CD4-positive, alpha-beta T cell treated with Interleukin-2 at 100 ng/mL for 4 hours (primary cell): Measurements from ENCODE around the gene DOCK10.

Experiments used
- DNase-seq: peaks from one replicate; pipeline ENCODE4 v3.0.0-alpha.2; 2020; ENCODE audit warnings: low spot score

Gene DOCK10

DNA sequence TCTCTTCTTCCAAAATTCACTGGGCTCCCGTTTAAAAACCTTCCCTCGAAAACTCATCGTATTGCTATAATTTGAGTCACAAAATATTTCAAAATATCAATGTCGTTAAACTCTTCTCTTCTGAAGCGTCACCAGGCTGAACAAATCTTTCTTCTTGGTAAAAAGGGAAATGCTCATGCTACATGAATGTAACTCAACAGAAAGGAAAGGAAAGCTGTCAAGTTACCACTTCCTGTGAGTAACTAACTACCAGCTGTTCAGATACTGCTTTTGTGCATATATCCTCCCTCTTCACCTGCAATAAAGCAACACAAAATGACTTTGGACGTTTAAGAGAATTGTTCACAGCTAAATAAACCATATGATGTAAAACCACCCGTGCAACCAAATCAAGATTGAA is 95.4 kb downstream of the DOCK10 start:
- peak; percentile 79 for DNase-seq

DNA sequence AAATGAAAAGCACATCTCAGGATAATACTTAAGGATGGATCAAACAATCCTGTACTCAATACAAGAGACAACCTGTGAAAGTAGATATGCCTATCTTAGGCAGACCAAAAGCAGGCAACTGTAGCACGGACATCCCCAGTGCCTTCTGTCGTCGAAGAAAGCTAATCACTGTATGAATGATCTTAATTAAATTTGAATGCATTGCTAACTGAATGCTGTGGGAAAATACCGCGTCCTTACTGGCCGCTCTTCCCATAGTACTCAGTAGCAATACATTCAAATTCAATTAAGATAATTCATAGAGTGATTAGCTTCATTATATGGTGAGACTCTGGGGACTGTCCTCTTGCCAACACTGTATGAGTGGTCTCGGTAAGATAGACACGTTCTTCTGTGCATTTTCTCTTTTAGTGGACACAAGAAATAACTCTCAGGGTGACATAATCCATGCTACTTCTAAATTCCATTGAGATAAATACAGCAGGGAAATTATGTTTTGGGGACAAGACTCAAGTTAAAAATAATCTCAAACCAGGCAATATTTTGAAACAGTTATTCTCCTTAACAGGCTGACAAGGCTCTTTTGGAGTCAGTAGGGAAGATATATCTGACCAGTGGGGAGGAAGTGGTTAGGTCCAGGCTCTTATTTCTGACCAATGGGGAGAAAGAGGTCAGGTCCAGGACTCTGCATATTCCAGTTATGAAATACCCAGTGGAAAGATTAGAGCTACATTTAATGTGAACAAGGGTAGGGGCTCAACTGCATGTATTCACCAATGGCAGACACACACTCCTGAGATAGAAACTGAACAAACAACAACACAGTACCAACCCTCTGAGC is 97.3 kb downstream of the DOCK10 start:
- DNase-seq, result no peak

DNA sequence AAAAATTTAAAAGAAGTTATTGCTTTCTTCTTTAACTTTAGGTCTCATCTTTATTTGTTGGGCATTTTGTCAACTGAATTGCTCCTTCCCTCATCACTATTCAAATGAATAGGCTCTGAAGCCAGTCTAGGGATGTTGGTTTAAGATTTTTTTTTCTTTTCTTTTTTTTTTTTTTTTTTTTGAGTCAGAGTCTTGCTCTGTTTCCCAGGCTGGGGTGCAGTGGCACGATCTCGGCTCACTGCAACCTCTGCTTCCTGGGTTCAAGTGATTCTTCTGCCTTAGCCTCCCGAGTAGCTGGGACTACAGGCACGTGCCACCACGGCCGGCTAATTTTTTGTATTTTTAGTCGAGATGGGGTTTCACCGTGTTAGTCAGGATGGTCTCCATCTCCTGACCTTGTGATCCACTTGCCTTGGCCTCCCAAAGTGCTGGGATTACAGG is 98.6 kb downstream of the DOCK10 start:
- peak; percentile 44 for DNase-seq

DNA sequence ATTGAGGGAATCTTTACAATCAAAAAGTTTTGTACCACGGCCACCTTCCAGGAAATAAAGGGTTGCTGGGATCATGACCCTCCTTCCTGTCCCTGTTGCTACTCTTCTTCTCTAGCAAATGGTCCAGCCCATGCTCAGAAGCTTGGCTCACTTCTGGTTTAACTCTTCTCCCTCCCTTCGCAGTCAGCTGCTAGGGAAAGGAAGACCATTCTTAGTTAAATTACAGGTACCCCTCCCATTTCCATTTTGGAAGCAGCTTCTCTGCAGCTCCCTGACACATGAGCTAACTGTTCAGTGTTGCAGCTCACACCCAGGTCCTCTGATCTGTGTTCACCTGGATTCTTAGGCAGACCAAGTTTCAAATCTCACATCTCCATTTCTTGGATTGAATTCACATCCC is 100.3 kb downstream of the DOCK10 start:
- DNase-seq, result no peak

DNA sequence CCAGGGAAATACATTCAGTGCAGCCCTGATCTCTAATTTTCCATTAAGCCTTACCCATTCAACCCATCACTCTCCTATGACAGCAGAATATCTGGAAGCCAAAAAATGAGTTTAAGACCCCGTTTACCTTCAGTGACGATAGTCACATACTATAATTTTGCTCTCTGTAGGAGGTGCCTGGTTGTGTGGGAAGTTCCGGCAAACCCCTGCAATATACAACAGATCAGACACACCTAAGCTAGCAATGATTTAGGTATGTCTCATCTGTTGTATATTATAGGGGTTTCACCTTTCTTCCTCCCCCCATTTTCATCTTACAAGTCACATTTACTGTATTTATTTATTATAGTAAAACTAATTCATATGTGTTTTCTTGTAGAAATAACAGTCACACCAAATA is 101.7 kb downstream of the DOCK10 start:
- DNase-seq, result no peak

DNA sequence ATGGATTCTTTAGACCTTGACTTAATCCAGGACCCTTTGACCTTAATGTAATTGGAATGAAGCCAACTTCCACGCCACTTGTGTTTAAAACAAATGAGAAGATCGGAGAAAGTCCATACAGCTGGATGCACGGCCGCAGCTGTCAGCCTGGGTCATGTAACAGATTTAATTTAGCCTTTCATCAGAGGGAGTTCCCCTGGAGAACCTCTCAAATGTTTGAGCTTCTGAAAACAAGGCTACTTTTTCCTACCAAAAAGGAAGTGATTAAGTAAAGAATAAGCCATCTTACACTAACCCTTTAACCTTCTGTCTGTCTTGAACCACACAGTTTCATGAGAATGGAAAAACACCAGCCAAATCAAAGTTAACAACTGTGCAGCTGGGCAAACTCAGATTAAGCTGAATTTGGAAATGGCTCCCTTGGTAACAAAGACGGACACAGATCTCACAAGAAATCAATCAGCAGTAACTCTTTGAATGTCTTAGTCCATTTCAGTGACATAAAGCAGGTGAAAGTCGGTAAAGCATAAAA is 103.6 kb downstream of the DOCK10 start:
- DNase-seq, result peak; percentile 49

DNA sequence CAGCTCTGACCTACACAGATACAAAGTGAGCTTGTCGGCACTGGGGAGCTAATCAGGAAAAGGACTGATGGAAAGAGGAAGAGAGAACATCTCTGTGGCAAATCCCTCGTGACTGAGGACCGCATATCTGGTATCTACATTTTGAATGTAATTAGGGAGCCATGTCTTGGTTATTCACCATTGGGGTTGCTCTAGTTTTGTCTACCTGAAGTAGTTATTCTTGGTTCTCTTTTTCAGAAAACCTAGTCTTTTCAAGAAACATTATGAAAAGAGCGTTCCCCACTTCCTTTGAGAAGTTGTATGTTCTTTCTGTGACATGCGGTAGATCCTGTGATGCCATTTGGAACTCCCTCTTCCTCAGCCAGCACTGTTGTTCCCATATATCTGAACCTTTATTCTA is 104.4 kb downstream of the DOCK10 start:
- no peak for DNase-seq

DNA sequence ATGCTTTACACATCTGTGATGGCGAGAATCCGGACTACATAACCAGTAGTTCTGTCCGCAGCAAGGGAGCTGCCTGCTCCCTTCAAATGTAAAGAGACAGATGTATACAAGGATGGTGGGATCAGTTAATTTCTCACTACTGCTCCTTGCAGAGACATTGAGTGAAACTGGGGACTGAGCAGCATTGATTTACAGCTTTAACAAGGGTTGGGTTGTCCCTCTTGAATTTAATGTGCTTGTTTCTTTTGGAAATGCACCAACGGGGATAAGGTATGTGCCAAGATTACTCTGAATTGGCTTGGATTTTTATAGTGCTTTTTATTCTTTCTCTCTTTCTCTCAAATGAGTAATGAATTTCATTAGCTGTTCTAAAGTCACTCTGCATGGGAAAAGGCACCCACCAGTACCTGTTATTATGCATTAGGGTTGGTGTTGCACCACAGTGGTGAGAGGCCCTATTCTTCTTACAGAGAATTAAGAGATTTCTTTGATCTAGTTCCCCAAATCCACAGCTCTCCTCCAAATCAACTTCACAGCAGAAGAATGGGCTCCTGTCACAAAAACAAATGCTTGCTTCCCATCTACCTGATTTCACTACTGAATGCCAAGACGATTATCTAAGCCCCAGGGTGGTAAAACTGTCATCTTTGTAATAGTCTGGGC is 107.6 kb downstream of the DOCK10 start:
- DNase-seq, result no peak

DNA sequence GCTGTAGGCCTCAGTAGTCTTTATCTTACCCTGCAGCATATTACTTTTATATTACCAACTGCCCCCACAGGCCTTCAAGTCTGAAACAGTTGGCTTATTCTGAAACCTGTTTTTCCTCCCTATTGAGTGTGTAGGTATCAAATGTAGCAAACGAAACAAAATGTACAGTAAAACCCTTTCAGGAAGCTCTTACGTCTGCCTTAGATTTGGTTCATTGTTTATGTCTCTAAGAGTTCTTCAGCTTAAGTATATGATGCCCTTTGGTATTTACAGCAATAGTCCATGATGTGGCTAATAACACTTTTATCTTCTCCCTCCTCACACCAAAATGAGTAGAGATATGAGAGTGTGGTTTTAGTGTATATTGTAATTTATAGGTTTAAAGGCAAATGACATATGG is 108.8 kb downstream of the DOCK10 start:
- DNase-seq, result no peak

DNA sequence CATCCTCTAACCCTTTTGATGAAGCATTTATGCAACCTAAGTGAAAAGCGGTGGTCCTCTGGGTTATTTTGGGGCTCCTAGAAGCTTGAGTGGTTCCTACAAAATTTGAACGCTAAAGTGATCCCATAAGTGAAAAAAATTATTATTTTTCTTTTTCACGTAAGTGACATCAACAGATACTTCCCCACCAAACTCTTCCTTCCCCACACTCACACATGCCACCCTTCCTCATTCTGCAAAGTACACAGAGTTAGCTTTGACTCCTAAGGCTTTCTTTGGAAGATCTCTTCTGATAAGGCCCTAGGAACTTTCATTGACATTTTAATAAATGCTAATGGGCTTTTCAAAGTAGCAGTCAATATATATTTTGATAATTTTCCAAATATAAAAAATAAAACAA is 109.7 kb downstream of the DOCK10 start:
- no peak for DNase-seq

DNA sequence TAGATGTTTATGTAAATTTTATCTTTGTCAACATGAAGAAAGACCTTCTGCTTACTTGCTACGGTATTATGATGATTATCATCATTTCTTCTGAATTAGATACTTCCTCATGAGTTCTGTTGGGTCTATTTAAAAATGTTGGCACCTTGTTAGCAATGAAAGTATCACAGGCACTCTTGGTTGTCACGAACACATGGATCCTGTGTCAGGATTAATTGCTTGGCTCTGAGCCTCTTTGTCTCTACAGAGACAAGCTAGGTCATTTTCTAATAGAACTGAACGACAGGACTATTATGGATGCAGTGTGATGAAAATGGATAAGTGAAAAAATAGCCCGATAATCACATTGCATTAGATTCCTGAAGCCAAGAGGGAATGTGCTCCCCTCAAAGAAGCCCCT is 110.3 kb downstream of the DOCK10 start:
- DNase-seq, result no peak

DNA sequence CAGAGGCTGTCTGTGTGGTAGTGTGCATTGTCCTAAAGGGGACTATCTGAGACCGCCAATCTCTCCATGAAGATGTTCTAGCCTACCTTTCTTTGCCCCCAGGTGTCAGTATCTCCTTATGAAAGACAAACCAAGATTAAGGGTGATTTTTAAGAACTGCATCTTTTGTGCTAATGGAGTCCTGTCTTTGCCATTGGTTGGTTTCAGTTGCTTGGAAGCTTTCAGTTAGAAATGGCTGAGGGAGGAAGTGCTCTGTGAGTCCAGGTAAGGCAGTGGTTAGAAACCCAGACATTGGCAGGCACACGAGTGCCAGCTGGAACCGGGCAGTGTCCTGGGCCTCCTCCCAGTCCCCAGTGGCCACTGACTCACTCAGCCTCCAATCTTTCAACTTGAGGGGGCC is 111.3 kb downstream of the DOCK10 start:
- DNase-seq, result peak; percentile 46

DNA sequence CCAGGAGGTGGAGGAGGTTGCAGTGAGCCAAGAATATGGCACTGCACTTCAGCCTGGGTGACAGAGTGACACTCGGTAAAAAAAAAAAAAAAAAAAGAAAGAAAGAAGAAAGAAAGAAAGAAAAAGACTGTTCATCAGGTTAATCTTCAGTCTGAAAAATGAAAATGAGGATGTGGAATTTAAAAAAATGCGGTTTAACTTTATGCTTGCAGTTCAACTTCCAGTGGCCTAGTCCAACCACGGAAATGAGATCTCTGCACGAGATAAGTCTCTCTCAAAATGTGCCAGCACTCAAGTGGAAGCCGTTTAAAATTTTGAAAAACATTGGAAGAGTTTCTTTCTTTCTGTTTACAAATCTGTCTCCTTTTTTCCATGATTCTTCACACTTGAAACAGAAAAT is 112.1 kb downstream of the DOCK10 start:
- peak; percentile 59 for DNase-seq

DNA sequence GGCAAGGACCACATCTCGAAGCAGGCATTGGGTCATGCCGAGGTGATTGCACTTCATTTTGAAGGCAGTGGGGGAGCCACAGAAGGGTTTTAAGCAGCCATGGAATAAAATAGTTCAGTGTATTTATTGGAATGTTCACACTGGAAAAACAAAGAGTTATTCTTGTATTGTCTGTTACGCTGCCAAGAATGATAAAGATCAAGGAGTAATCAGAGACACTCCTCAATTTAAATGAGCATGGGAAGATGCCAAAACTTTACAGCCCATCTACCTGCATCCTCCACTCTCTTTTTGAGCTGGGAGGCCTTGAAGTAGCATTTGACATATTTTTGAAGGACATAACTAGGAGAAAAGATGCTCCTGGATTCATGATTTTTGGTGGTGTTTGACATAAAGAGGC is 112.8 kb downstream of the DOCK10 start:
- no peak for DNase-seq

DNA sequence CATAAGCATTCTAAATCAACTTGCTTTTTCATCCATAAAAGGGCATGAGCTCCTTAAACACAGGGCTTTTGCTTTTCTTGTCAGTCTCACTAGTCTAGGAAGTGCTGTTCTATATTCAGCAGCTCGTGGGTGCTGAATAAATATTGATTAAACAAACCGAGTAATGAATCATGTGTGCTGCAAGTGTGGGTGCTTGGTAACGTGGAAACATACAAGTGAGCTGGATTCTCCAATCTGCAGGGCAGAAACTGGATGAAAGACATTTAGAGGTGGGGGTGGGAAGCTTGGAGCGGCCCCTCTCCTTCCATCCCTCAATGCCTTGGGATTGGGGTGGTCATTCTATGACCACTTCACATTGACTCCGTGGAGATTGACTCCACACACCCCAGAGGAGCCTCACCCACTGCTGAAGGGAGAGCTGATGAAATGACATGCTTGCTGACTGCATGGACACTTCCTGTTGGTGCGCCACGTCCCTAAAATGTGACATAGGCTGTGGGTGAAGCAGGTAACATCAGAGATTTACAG is 114.6 kb downstream of the DOCK10 start:
- DNase-seq, result peak; percentile 87

DNA sequence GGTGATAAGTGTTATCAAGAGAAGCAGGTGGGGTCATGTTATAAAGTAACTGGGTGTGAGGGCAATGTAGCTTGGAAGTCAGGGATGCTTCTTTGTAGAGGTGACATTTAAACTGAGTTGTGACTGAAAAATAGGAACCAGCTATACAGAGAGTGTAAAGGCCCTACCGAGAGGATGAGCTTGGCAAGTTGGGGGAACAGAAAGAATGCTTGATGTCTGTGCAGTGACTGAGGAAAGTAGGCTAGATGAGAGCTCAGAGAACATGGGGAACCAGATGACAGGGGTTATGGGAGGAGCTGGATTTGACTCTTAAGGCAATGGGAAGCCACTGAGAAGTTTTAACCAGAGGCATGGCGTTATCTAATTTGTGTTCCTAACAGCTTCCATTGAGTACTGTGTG is 115.3 kb downstream of the DOCK10 start:
- no peak for DNase-seq

DNA sequence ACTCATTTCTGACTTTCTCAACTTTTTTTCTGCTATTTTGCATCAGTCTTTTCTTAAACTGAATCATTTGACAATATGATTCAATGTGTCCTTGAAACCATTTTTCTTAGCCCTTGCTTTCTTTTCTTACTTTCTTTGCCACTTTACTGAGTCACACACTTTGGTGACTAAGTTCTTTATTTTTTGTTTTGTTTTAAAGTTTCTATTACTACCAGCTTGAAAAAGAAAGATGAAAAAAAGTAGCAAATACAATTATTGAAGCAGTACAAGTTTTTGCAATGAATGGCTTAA is 116.5 kb downstream of the DOCK10 start:
- DNase-seq, result peak; percentile 70

DNA sequence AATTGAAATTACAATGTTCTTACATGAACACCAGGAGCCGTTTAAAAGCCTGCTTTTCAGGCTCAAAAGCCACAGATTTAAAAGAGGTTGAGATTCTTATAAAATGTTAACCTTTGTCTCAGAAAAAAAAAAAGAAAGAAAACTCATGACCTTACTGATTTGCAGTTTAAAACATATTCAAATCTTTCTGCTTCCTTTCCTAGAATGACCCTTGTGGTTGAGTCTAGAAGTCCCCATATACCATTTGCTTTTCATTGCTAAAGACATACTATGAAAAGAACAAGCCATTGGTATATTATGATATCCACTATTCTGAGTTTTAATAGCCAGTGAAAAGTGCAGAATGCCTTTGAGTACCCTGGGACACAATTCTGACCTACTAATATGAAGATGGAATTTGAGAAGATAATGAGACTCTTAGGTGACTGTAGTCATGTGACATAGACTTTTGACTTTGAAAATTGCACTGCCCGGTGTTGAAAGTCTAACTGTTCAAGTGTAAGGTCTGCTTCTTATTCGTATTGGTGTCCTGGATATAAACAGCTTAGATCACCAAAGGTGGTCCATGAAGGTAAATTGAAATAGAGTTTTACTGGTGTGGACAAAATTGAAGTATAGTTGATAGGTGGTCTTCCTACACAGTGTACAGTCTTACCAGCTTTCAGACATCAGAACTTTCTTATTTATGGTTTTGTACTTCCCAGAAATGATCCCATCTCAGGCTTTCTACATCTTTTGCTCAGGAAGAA is 117.0 kb downstream of the DOCK10 start:
- peak; percentile 53 for DNase-seq

DNA sequence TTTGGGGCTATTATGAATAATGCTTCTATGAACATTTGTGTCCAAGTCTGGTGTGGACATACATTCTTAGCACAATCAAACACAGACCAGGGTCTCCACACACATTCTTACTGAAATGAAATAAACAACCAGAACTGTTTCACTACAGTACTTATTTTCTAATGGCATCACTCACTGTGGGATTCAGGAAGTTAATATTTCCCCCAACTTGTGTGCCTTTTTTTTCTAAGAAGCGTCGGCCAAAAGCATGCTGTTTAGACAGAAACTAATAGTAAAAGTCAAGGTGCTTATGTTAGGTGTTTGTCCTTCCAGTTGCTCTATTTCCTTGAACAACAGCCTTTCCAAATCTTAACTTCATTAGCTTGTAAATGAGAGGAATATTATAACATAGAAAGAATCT is 117.6 kb downstream of the DOCK10 start:
- no peak for DNase-seq

DNA sequence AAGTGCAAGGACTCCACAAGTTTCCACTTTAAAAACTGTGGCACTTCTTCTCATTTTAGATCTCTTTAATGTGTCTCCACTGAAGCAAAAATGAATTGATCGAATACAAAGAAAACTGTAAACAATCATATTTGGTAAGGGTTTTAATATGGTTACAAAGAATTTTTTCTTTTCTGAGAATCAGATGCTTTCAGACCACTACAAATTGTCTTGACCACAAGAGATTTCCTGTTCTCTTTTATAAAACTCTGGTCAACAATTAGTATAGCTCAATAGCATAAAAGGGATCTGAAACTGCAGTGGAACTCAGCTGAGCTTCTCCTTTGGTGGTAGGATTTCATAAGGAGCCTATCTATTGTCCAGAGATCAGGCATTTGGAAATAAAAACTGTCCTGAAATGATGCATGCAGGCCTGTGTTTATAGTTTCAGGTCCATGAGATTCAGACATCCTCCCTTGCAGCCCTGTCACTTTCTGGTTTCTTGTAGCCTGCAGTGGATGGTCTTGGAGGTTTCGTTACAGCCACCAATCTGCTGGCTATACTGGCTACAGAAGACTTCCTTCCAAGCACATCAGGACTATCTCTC is 120.0 kb downstream of the DOCK10 start:
- peak; percentile 38 for DNase-seq

DNA sequence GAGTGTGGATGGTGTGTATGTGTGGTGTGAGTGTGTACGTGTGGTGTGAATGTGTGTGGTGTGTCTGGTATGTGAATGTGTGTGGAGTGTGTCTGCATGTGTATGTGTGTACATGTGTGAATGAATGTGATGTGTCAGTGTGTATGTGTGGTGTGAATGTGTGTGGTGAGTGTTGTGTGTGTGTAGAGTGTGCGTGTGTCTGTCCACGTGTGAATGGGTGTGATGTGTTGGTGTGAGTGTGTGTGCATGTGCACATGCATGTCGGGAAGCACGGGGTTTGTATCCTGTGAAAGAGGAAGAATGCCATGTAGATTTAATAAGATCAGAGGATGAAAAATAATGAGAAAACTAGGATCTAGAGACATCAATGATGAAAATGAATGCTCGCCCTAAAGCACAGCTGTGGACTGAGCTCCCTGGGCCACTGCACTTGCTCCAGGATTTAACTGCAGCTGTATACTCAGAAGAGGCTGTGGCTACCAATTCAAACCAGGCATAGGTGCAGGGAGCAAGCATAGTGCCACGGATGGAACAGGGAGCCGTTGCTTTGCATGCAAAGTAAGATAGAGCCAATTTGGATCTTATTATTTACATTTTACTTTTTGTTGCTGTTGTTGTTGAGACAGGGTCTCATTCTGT is 122.7 kb downstream of the DOCK10 start:
- no peak for DNase-seq
